ENCODE results near the gene SEC14L5. TPM values are rescaled to one million over a fixed set of nuclear protein-coding genes. Genes with fewer than 3 reads are reported as not detected.
A peak's percentile ranks its signal among the peaks of the same experiment; 100 is the strongest.
"Not testable (repeated sequence)": the region's sequence is repeated elsewhere in the genome, so short reads cannot be mapped to it uniquely, and the experiment has no call there.

SEC14L5 gene
- total RNA-seq, 2 experiments from 2014 or later, result 0.09 to 0.28 TPM

- peaks cover 12% of the 10 kb centered on the region for H3K27me3 Mint-ChIP-seq
- ChIA-PET CTCF (no interaction called here), POLR2A (no interaction called here)
- no peaks in the 10 kb centered on the region for H3K36me3 Mint-ChIP-seq (ENCODE audit: low read depth)
- no peaks in the 10 kb centered on the region for H3K9me3 Mint-ChIP-seq (ENCODE audit: low read depth)
- H3K4me3 Mint-ChIP-seq, result no peak overlapping the region
- intact Hi-C loops (cut with DNase I, micrococcal nuclease), result no loop called here
- no peak overlapping the region for H3K27ac Mint-ChIP-seq
- peak; percentile 36 for ATAC-seq
- no peak for DNase-seq
- no peaks in the 10 kb centered on the region for H3K4me1 Mint-ChIP-seq
Observed at GRCh38 chr16:4944333-4945281, 13.5 kb upstream of the SEC14L5 start.

- Mint-ChIP-seq H3K4me1 (no peaks in the 10 kb centered on the region), H3K27ac (no peak overlapping the region), H3K36me3 (ENCODE audit: low read depth) (no peaks in the 10 kb centered on the region), H3K4me3 (no peak overlapping the region), H3K9me3 (ENCODE audit: low read depth) (no peaks in the 10 kb centered on the region), H3K27me3 (peaks cover 12% of the 10 kb centered on the region)
- intact Hi-C loops (cut with DNase I, micrococcal nuclease), result no loop called here
- DNase-seq (no peak), ATAC-seq (no peak)
- POLR2A ChIA-PET, result no interaction called here
- CTCF ChIA-PET, result no interaction called here
Observed at GRCh38 chr16:4945560-4946502, 12.3 kb upstream of the SEC14L5 start.

- H3K27ac Mint-ChIP-seq, result no peak overlapping the region
- no peaks in the 10 kb centered on the region for H3K9me3 Mint-ChIP-seq (ENCODE audit: low read depth)
- no peaks in the 10 kb centered on the region for H3K36me3 Mint-ChIP-seq (ENCODE audit: low read depth)
- no peak overlapping the region for H3K4me3 Mint-ChIP-seq
- DNase-seq, result no peak
- H3K4me1 Mint-ChIP-seq, result no peaks in the 10 kb centered on the region
- intact Hi-C loops (cut with DNase I, micrococcal nuclease), result no loop called here
- H3K27me3 Mint-ChIP-seq, result peaks cover 9% of the 10 kb centered on the region
- CTCF ChIA-PET, result no interaction called here
- no peak for ATAC-seq
- POLR2A ChIA-PET, result no interaction called here
Observed at GRCh38 chr16:4946917-4947316, 11.2 kb upstream of the SEC14L5 start.

- DNase-seq (no peak), ATAC-seq (no peak)
- H3K4me1 Mint-ChIP-seq, result no peaks in the 10 kb centered on the region
- peaks cover 9% of the 10 kb centered on the region for H3K27me3 Mint-ChIP-seq
- H3K9me3 Mint-ChIP-seq (ENCODE audit: low read depth), result no peaks in the 10 kb centered on the region
- H3K27ac Mint-ChIP-seq, result no peak overlapping the region
- ChIA-PET CTCF (no interaction called here), POLR2A (no interaction called here)
- H3K4me3 Mint-ChIP-seq, result no peak overlapping the region
- intact Hi-C loops (cut with DNase I, micrococcal nuclease), result no loop called here
- no peaks in the 10 kb centered on the region for H3K36me3 Mint-ChIP-seq (ENCODE audit: low read depth)
Observed at GRCh38 chr16:4947722-4948503, 10.2 kb upstream of the SEC14L5 start.

- ATAC-seq, result no peak
- Mint-ChIP-seq H3K27ac (no peak overlapping the region), H3K27me3 (peaks cover 13% of the 10 kb centered on the region)
Observed at GRCh38 chr16:4948903-4949766, 9.0 kb upstream of the SEC14L5 start.

GRCh38 chr16:4949986-4950385, 8.1 kb upstream of the SEC14L5 start:
- no peaks in the 10 kb centered on the region for H3K36me3 Mint-ChIP-seq (ENCODE audit: low read depth)
- intact Hi-C loops (cut with DNase I, micrococcal nuclease), result loop anchor here in 1 of 2 experiments (10.0 kb wide), 1 partner anchor 595 kb away; the partner anchor contains the start of gene PAM16
- no peaks in the 10 kb centered on the region for H3K9me3 Mint-ChIP-seq (ENCODE audit: low read depth)
- ATAC-seq (no peak), DNase-seq (no peak)
- ChIA-PET POLR2A (no interaction called here), CTCF (no interaction called here)
- H3K4me1 Mint-ChIP-seq, result no peaks in the 10 kb centered on the region
- H3K4me3 Mint-ChIP-seq, result no peak overlapping the region
- H3K27me3 Mint-ChIP-seq, result peaks cover 16% of the 10 kb centered on the region
- H3K27ac Mint-ChIP-seq, result no peak overlapping the region

More at GRCh38 chr16:4948903-4949766, 9.0 kb upstream of the SEC14L5 start:
- CTCF ChIA-PET, result no interaction called here
- Mint-ChIP-seq H3K36me3 (ENCODE audit: low read depth) (no peaks in the 10 kb centered on the region), H3K4me3 (no peak overlapping the region), H3K4me1 (no peaks in the 10 kb centered on the region), H3K9me3 (ENCODE audit: low read depth) (no peaks in the 10 kb centered on the region)
- intact Hi-C loops (cut with DNase I, micrococcal nuclease), result no loop called here
- no peak for DNase-seq
- POLR2A ChIA-PET, result no interaction called here

DNA sequence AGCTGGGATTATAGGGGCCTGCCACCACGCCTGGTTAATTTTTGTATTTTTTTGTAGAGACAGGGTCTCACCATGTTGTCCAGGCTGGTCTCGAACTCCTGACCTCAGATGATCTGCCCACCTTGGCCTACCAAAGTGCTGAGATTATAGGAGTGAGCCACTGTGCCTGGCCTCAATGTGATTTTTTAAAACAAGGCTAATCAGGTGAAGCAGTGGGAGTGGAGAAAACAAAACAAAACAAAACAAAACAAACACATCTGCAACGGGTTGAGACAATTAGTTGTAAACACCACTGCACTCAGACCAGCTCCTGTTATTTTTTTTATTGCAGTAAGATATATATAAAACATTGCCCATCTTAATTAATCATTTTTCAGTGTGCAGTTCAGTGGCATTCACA, 6.5 kb upstream of the SEC14L5 start:
- CTCF ChIA-PET; H3K27ac Mint-ChIP-seq; H3K9me3 Mint-ChIP-seq (ENCODE audit: low read depth); H3K4me3 Mint-ChIP-seq; ATAC-seq; H3K36me3 Mint-ChIP-seq (ENCODE audit: low read depth); H3K4me1 Mint-ChIP-seq; DNase-seq: not testable (repeated sequence)
- POLR2A ChIA-PET, result interaction anchor here (0.8 kb wide), 1 partner anchor 151 kb away, joined by 6 read pairs; no protein-coding TSS in a partner anchor
- peaks cover 22% of the 10 kb centered on the region for H3K27me3 Mint-ChIP-seq
- intact Hi-C loops (cut with DNase I, micrococcal nuclease), result loop anchor here in 1 of 2 experiments (10.0 kb wide), 1 partner anchor 597 kb away; the partner anchor contains the start of gene PAM16

DNA sequence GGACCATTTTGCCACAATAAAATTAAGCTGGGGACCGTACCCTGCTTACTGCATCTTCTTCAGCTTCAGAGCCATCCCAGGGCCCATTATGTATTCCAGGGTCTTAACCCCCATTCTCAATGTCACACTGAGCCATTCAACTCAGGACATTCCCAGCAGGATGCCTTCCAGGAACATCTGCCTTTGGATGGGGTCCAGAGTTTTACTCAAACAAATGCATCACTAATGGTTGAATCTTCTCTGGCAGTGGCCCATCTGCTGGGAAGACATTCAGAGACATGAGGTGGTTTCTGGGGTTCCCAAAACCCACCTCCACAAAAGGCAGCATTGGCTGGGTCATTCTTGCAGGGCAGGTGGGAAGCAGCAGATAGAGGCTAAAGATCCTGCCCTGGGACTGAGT, 3.4 kb upstream of the SEC14L5 start:
- intact Hi-C loops (cut with DNase I, micrococcal nuclease), result loop anchor here (5.0 to 10.0 kb wide), 6 partner anchors 107 to 682 kb away; partner anchors contain the start of genes GLYR1 (in 1 of the 2), PAM16 (in 1 of the 2), TFAP4 (in 1 of the 2) and UBN1 (in 1 of the 2)
- no peak overlapping the region for H3K27ac Mint-ChIP-seq
- POLR2A ChIA-PET, result no interaction called here
- H3K27me3 Mint-ChIP-seq, result peaks cover 25% of the 10 kb centered on the region
- H3K4me3 Mint-ChIP-seq, result no peak overlapping the region
- peaks cover 12% of the 10 kb centered on the region for H3K4me1 Mint-ChIP-seq
- DNase-seq, result no peak
- CTCF ChIA-PET, result interaction anchor here (1.2 to 1.6 kb wide), 2 partner anchors 18 to 39 kb away, joined by 4 to 5 read pairs; partner anchors contain the start of gene PPL
- no peaks in the 10 kb centered on the region for H3K9me3 Mint-ChIP-seq (ENCODE audit: low read depth)
- no peaks in the 10 kb centered on the region for H3K36me3 Mint-ChIP-seq (ENCODE audit: low read depth)
- ATAC-seq, result no peak

GRCh38 chr16:4957420-4957719, 760 bp upstream of the SEC14L5 start:
- H3K4me1 Mint-ChIP-seq, result peaks cover 12% of the 10 kb centered on the region
- peaks cover 31% of the 10 kb centered on the region for H3K27me3 Mint-ChIP-seq
- H3K4me3 Mint-ChIP-seq, result peak overlapping the region; percentile 75
- H3K9me3 Mint-ChIP-seq (ENCODE audit: low read depth), result no peaks in the 10 kb centered on the region
- H3K27ac Mint-ChIP-seq, result peak overlapping the region; percentile 1
- ATAC-seq, result no peak
- POLR2A ChIA-PET, result no interaction called here
- no peaks in the 10 kb centered on the region for H3K36me3 Mint-ChIP-seq (ENCODE audit: low read depth)
- CTCF ChIA-PET, result interaction anchor here (0.7 to 1.0 kb wide), 4 partner anchors 141 to 1282 kb away, joined by 3 to 4 read pairs (median 3); no protein-coding TSS in a partner anchor
- intact Hi-C loops (cut with DNase I, micrococcal nuclease), result loop anchor here (2.0 to 10.0 kb wide), 9 partner anchors 110 to 703 kb away; partner anchors contain the start of genes ANKS3 (in 1 of the 2), DNAAF8 (in 1 of the 2), GLYR1 (in 1 of the 2) and MGRN1 (in 1 of the 2)
- DNase-seq, result no peak
